NCI-H524 (cell line): ENCODE results near the gene PFDN5.

Experiments used
- DNase-seq, 2 experiments: peaks; one replicate each; lab custom pipeline; 2025; lab: John Stamatoyannopoulos, UW

The PFDN5 gene

GRCh38 chr12:53295070-53295890 is at the start of gene PFDN5:
Gene PFDN5, plus strand, starts transcription at chr12:53295542. Its CDS starts 26 bp downstream, at chr12:53295568.
- peak; percentile 56 to 79 for DNase-seq

GRCh38 chr12:53251477-53252348 is 43.6 kb upstream of the PFDN5 start:
- peak; percentile 43 to 75 for DNase-seq

GRCh38 chr12:53252349-53252916 is 42.9 kb upstream of the PFDN5 start:
- peak in 1 of 2 experiments; percentile 36 for DNase-seq

- DNase-seq: no peak
Measured at GRCh38 chr12:53253298-53253697, 42.0 kb upstream of the PFDN5 start.

- no peak for DNase-seq
Measured at GRCh38 chr12:53254816-53255545, 40.4 kb upstream of the PFDN5 start.

GRCh38 chr12:53255996-53256395 is 39.3 kb upstream of the PFDN5 start:
- DNase-seq: no peak

GRCh38 chr12:53258541-53259539 is 36.5 kb upstream of the PFDN5 start:
- peak in 1 of 2 experiments; percentile 10 for DNase-seq

GRCh38 chr12:53259891-53260290 is 35.5 kb upstream of the PFDN5 start:
- no peak for DNase-seq

GRCh38 chr12:53265783-53266182 is 29.6 kb upstream of the PFDN5 start:
- no peak for DNase-seq

GRCh38 chr12:53267306-53267998 is 27.9 kb upstream of the PFDN5 start:
- no peak for DNase-seq

GRCh38 chr12:53267999-53268629 is 27.2 kb upstream of the PFDN5 start, which contains the start of gene ESPL1:
Gene ESPL1, plus strand, starts transcription at chr12:53268299. Its CDS starts 468 bp downstream, at chr12:53268767.
- peak; percentile 66 to 72 for DNase-seq

- no peak for DNase-seq
Measured at GRCh38 chr12:53268630-53269562, 26.4 kb upstream of the PFDN5 start.

- DNase-seq: no peak
Measured at GRCh38 chr12:53274445-53274844, 20.9 kb upstream of the PFDN5 start.

- no peak for DNase-seq
Measured at GRCh38 chr12:53276511-53276910, 18.8 kb upstream of the PFDN5 start.

GRCh38 chr12:53277981-53278380 is 17.4 kb upstream of the PFDN5 start:
- no peak for DNase-seq

GRCh38 chr12:53279283-53279869 is 16.0 kb upstream of the PFDN5 start:
- no peak for DNase-seq

- no peak for DNase-seq
Measured at GRCh38 chr12:53279888-53280498, 15.3 kb upstream of the PFDN5 start.
